Prostate gland (tissue), 2 donors: ENCODE results near the gene VDR. TPM values are rescaled to one million over a fixed set of nuclear protein-coding genes. Genes with fewer than 3 reads are reported as not detected.

Experiments
- DNase-seq: peaks from one replicate; pipeline ENCODE4 v3.0.0-alpha.2; 2019; ENCODE audit warnings: low spot score
- H3K27ac ChIP-seq, 2 donors: fragments of 200-600 bp; sonication (generic); 2 replicates each; pipeline ENCODE4 v1.5.1; 2017 to 2019
- H3K27me3 ChIP-seq: fragments of 200-600 bp; sonication (generic); replicated peaks from 2 replicates; pipeline ENCODE4 v1.5.1; 2019; ENCODE audit not compliant: insufficient read depth
- H3K36me3 ChIP-seq, 2 donors: fragments of 200-600 bp; sonication (generic); 1 replicate in 1 of 2; 2 replicates in 1 of 2; pipeline versions ENCODE4 v1.5.1 to v1.8.1; 2017 to 2019
- H3K4me1 ChIP-seq: fragments of 200-600 bp; sonication (generic); replicated peaks from 2 replicates; pipeline ENCODE4 v1.5.1; 2019
- H3K4me3 ChIP-seq, 2 donors: fragments of 200-600 bp; sonication (generic); 2 replicates each; pipeline ENCODE4 v1.5.1; 2017 to 2019
- H3K9me3 ChIP-seq: fragments of 200-600 bp; sonication (generic); 2 replicates; pipeline ENCODE4 v1.5.1; 2017
- CTCF ChIP-seq, 4 experiments: fragments of 200-600 bp in 2 of 4; fragments of 450-650 bp in 2 of 4; sonication (generic) in 2 of 4; IDR thresholded peaks; 1 replicate in 3 of 4; 2 replicates in 1 of 4; pipeline ENCODE4 v1.5.1; 2016 to 2019; ENCODE audit warnings: antibody characterized with exemption in 4 of 4, mild to moderate bottlenecking in 2 of 4, moderate library complexity in 2 of 4
- POLR2A ChIP-seq: fragments of 450-650 bp; IDR thresholded peaks from one replicate; pipeline ENCODE4 v1.6.1; 2016; ENCODE audit warnings: antibody characterized with exemption, mild to moderate bottlenecking
- POLR2AphosphoS5 ChIP-seq: sonication (generic); formaldehyde crosslinking; IDR thresholded peaks from one replicate; pipeline ENCODE4 v1.6.1; 2017; ENCODE audit warnings: antibody characterized with exemption
- WGBS: methylation state at CpG from one replicate; pipeline ENCODE4 v1.1.5; 2018; 5-methylcytosine and 5-hydroxymethylcytosine counted together
- intact Hi-C: fragments of 100-400 bp; cut with DNase I; formaldehyde crosslinking; loops from one replicate; pipeline ENCODE4 v1.14.2; 2022
- total RNA-seq, 2 donors: library from RNA; depleted of rRNA; stranded (reverse); fragments of >200 nt; gene quantifications; one replicate each; pipeline ENCODE4 v1.1.0, GENCODE V29; 2016

Gene VDR
- total RNA-seq, 2 donors from 2014 or later, result 3.4 to 4.3 TPM

- intact Hi-C loops, result no loop called here
Measured at GRCh38 chr12:47801170-47801903, 103.5 kb downstream of the VDR start.

GRCh38 chr12:47800582-47800981, 104.2 kb downstream of the VDR start:
- Histone ChIP-seq H3K27ac (no peak overlapping the region), H3K4me1 (peaks cover 18% of the 10 kb centered on the region), H3K4me3 (no peak overlapping the region), H3K27me3 (no peaks in the 10 kb centered on the region), H3K9me3 (no peaks in the 10 kb centered on the region), H3K36me3 (peaks cover 4 to 16% of the 10 kb centered on the region in 2 donors)
- DNase-seq, result no peak
- TF ChIP-seq CTCF (IDR thresholded peaks at IDR 0.05), result no peak
- no peak for TF ChIP-seq POLR2A
- TF ChIP-seq POLR2AphosphoS5, result no peak
- WGBS, result 92% methylated on average over 7 of the region's 7 CpGs
- intact Hi-C loops, result no loop called here

More at GRCh38 chr12:47801170-47801903, 103.5 kb downstream of the VDR start:
- Histone ChIP-seq H3K27me3 (no peaks in the 10 kb centered on the region), H3K4me1 (peaks cover 18% of the 10 kb centered on the region), H3K9me3 (no peaks in the 10 kb centered on the region), H3K4me3 (no peak overlapping the region), H3K27ac (peak overlapping the region; percentile 20 to 30), H3K36me3 (peaks cover 0 to 15% of the 10 kb centered on the region in 2 donors)
- 37% methylated on average over 7 of the region's 7 CpGs for WGBS
- peak; percentile 27 for DNase-seq
- TF ChIP-seq POLR2AphosphoS5 (no peak), CTCF (IDR thresholded peaks at IDR 0.05) (peak in 2 of 4 experiments; percentile 30 to 39), POLR2A (no peak)

GRCh38 chr12:47799357-47799955, 105.3 kb downstream of the VDR start:
- peaks cover 4 to 27% of the 10 kb centered on the region in 2 donors for H3K36me3 ChIP-seq

GRCh38 chr12:47798382-47798948, 106.3 kb downstream of the VDR start:
- H3K27ac ChIP-seq, result no peak overlapping the region
- intact Hi-C loops, result loop anchor here (5.0 kb wide), 1 partner anchor 39 kb away; no protein-coding TSS in a partner anchor

More at GRCh38 chr12:47799357-47799955, 105.3 kb downstream of the VDR start:
- no peaks in the 10 kb centered on the region for H3K27me3 ChIP-seq
- no peak overlapping the region for H3K27ac ChIP-seq
- no peak overlapping the region for H3K4me3 ChIP-seq
- H3K9me3 ChIP-seq, result no peaks in the 10 kb centered on the region
- intact Hi-C loops, result loop anchor here (5.0 kb wide), 1 partner anchor 38 kb away; no protein-coding TSS in a partner anchor
- TF ChIP-seq CTCF (IDR thresholded peaks at IDR 0.05) (no peak), POLR2AphosphoS5 (no peak)
- H3K4me1 ChIP-seq, result peaks cover 12% of the 10 kb centered on the region
- WGBS, result 74% methylated on average over 4 of the region's 7 CpGs
- no peak for DNase-seq

More at GRCh38 chr12:47798382-47798948, 106.3 kb downstream of the VDR start:
- Histone ChIP-seq H3K4me3 (no peak overlapping the region), H3K9me3 (no peaks in the 10 kb centered on the region), H3K27me3 (no peaks in the 10 kb centered on the region), H3K4me1 (peaks cover 12% of the 10 kb centered on the region), H3K36me3 (peaks cover 4 to 27% of the 10 kb centered on the region in 2 donors)
- no peak for DNase-seq
- WGBS, result 88% methylated on average over 16 of the region's 17 CpGs
- TF ChIP-seq POLR2AphosphoS5 (no peak), POLR2A (no peak), CTCF (IDR thresholded peaks at IDR 0.05) (no peak)
